A549 (cell line): Measurements from ENCODE around the gene ZNF346. TPM values are rescaled to one million over a fixed set of nuclear protein-coding genes. Genes with fewer than 3 reads are reported as not detected.
A peak's percentile ranks its signal among the peaks of the same experiment; 100 is the strongest.

ENCODE experiments used
- ATAC-seq, 2 experiments: fragments of 200-7000 bp in 1 of 2; fragments of >200 bp in 1 of 2; cut with Nextera tagmentation in 1 of 2; cut with Tn5 transposase in 1 of 2; 3 replicates each; pipeline versions ENCODE4 v1.8.0 to v1.9.1; 2018 to 2020; ENCODE audit warnings: mild to moderate bottlenecking in 1 of 2, moderate library complexity in 1 of 2
- CTCF ChIA-PET: fragments of 300-600 bp; sonication (Branson Sonifier 250); formaldehyde crosslinking; extraction: SDS; loops from one replicate; lab custom pipeline; 2021; ENCODE audit warnings: antibody characterized with exemption, inconsistent platforms; lab: Yijun Ruan, JAX
- POLR2A ChIA-PET: fragments of 350-600 bp; formaldehyde crosslinking; extraction: SDS; loops from one replicate; lab custom pipeline; 2021; ENCODE audit warnings: antibody characterized with exemption, inconsistent platforms; lab: Yijun Ruan, JAX
- DNase-seq, 2 experiments: peaks; one replicate each; pipeline versions ENCODE4 v3.0.0 to v3.0.0-alpha.2; 2011 to 2016; ENCODE audit warnings: low read depth in 1 of 2, low spot score in 1 of 2
- FAIRE-seq: peaks from 2 replicates; lab custom pipeline; 2011; peaks lifted over from hg19 to GRCh38; lab: Jason Lieb, UNC
- H3K27ac ChIP-seq, 2 experiments: fragments of >200 bp; sonication (Bioruptor Twin); formaldehyde crosslinking; 3 replicates each; pipeline ENCODE4 v1.5.1; 2016 to 2017
- H3K4me1 ChIP-seq: fragments of >200 bp; sonication (Bioruptor Twin); formaldehyde crosslinking; 3 replicates; pipeline ENCODE4 v1.6.1; 2016
- H3K4me2 ChIP-seq: fragments of >200 bp; sonication (Bioruptor Twin); formaldehyde crosslinking; 3 replicates; pipeline ENCODE4 v1.6.1; 2016
- H3K4me3 ChIP-seq: fragments of >200 bp; sonication (Bioruptor Twin); formaldehyde crosslinking; 3 replicates; pipeline ENCODE4 v1.5.1; 2016
- H3K9me3 ChIP-seq: fragments of >200 bp; sonication (Bioruptor Twin); formaldehyde crosslinking; 3 replicates; pipeline ENCODE4 v1.6.1; 2016
- ATOH8 ChIP-seq: fragments of 250-450 bp; sonication (Bioruptor Pico); IDR thresholded peaks from 2 replicates; pipeline ENCODE4 v1.5.0; 2020; ENCODE audit warnings: low read depth, mild to moderate bottlenecking, moderate library complexity
- BCL3 ChIP-seq: fragments of >200 bp; sonication (Bioruptor Twin); formaldehyde crosslinking; IDR thresholded peaks from 3 replicates; pipeline ENCODE4 v1.6.1; 2016
- BHLHE40 ChIP-seq: IDR thresholded peaks from 2 replicates; pipeline ENCODE4 v1.6.1; 2012; ENCODE audit warnings: low read depth, low read length, inconsistent platforms
- CHD2 ChIP-seq: fragments of 150-350 bp; IDR thresholded peaks from 2 replicates; pipeline ENCODE4 v1.6.1; 2014; ENCODE audit warnings: low read length; ENCODE audit not compliant: partially characterized antibody
- CTCF ChIP-seq: fragments of >200 bp; sonication (Bioruptor Twin); formaldehyde crosslinking; IDR thresholded peaks from 3 replicates; pipeline ENCODE4 v1.5.1; 2016
- E2F6 ChIP-seq: IDR thresholded peaks from 2 replicates; pipeline ENCODE4 v1.6.1; 2012; ENCODE audit warnings: low read depth, borderline replicate concordance
- ESRRA ChIP-seq: fragments of 150-350 bp; IDR thresholded peaks from 2 replicates; pipeline ENCODE4 v1.6.1; 2014; ENCODE audit warnings: mild to moderate bottlenecking, low read length, borderline replicate concordance
- FOSB ChIP-seq: fragments of 250-450 bp; sonication (Bioruptor Pico); IDR thresholded peaks from 2 replicates; pipeline ENCODE4 v1.5.0; 2020; ENCODE audit warnings: mild to moderate bottlenecking, moderate library complexity
- HEYL ChIP-seq: fragments of 250-450 bp; sonication (Bioruptor Pico); IDR thresholded peaks from 2 replicates; pipeline ENCODE4 v1.8.0; 2021; ENCODE audit warnings: mild to moderate bottlenecking, moderate library complexity
- HMGXB4 ChIP-seq: fragments of 250-450 bp; sonication (Bioruptor Pico); IDR thresholded peaks from 2 replicates; pipeline ENCODE4 v1.5.0; 2021; ENCODE audit warnings: mild to moderate bottlenecking, moderate library complexity, borderline replicate concordance
- HOXB5 ChIP-seq: fragments of 250-450 bp; sonication (Bioruptor Pico); IDR thresholded peaks from 2 replicates; pipeline ENCODE4 v1.5.0; 2020; ENCODE audit warnings: mild to moderate bottlenecking, moderate library complexity
- JUN ChIP-seq, 2 experiments: fragments of >200 bp; sonication (Bioruptor Twin); formaldehyde crosslinking; IDR thresholded peaks; 2 replicates in 1 of 2; 3 replicates in 1 of 2; pipeline ENCODE4 v1.6.1; 2016 to 2017
- KDM5A ChIP-seq: fragments of 200-600 bp; sonication (generic); IDR thresholded peaks from 2 replicates; pipeline ENCODE4 v1.6.1; 2016; ENCODE audit warnings: antibody characterized with exemption, mild to moderate bottlenecking
- MAFK ChIP-seq: fragments of 450-650 bp; IDR thresholded peaks from 2 replicates; pipeline ENCODE4 v1.6.1; 2014; ENCODE audit not compliant: partially characterized antibody
- MAZ ChIP-seq: fragments of 150-350 bp; IDR thresholded peaks from 2 replicates; pipeline ENCODE4 v1.6.1; 2014; ENCODE audit warnings: antibody characterized with exemption, low read depth, low read length, borderline replicate concordance
- MYC ChIP-seq: IDR thresholded peaks from 2 replicates; pipeline ENCODE4 v1.6.1; 2012; ENCODE audit warnings: mild to moderate bottlenecking, inconsistent platforms, low read length, improper control_type of control experiment, borderline replicate concordance
- PBX3 ChIP-seq: IDR thresholded peaks from 2 replicates; pipeline ENCODE4 v1.6.1; 2012
- RAD21 ChIP-seq, 2 experiments: fragments of >200 bp in 1 of 2; sonication (Bioruptor Twin) in 1 of 2; formaldehyde crosslinking in 1 of 2; IDR thresholded peaks in 1 of 2; conservative IDR thresholded peaks in 1 of 2; 2 replicates in 1 of 2; 3 replicates in 1 of 2; pipeline ENCODE4 v1.6.1; 2012 to 2018; ENCODE audit warnings: inconsistent platforms in 1 of 2
- RARB ChIP-seq: fragments of 250-450 bp; sonication (Bioruptor Pico); IDR thresholded peaks from 2 replicates; pipeline ENCODE4 v1.8.0; 2021; ENCODE audit warnings: mild to moderate bottlenecking, moderate library complexity
- RCOR1 ChIP-seq: fragments of 150-350 bp; IDR thresholded peaks from 2 replicates; pipeline ENCODE4 v1.6.1; 2014; ENCODE audit warnings: antibody characterized with exemption, low read length, low read depth
- RFX5 ChIP-seq: fragments of 450-650 bp; IDR thresholded peaks from 2 replicates; pipeline ENCODE4 v1.7.1; 2014; ENCODE audit warnings: antibody characterized with exemption, mild to moderate bottlenecking, moderate library complexity
- SREBF2 ChIP-seq: fragments of 450-650 bp; IDR thresholded peaks from 2 replicates; pipeline ENCODE4 v1.6.1; 2014; ENCODE audit warnings: mild to moderate bottlenecking, moderate library complexity
- ZC3H11A ChIP-seq: fragments of 450-650 bp; IDR thresholded peaks from 2 replicates; pipeline ENCODE4 v1.6.1; 2014; ENCODE audit warnings: antibody characterized with exemption, mild to moderate bottlenecking
- ZNF302 ChIP-seq: fragments of 250-450 bp; sonication (Bioruptor Pico); IDR thresholded peaks from 2 replicates; pipeline ENCODE4 v1.9.0; 2021; ENCODE audit warnings: inconsistent platforms, mild to moderate bottlenecking, moderate library complexity
- ZSCAN20 ChIP-seq: fragments of 250-450 bp; sonication (Bioruptor Pico); IDR thresholded peaks from 2 replicates; pipeline ENCODE4 v1.8.0; 2022; ENCODE audit warnings: mild to moderate bottlenecking, moderate library complexity
- WGBS: methylation state at CpG from one replicate; pipeline ENCODE4 v1.1.6; 2017; ENCODE audit errors: missing lambda C conversion rate; 5-methylcytosine and 5-hydroxymethylcytosine counted together
- polyA plus RNA-seq, 4 experiments: library from polyadenylated mRNA; depleted of rRNA in 3 of 4; stranded (reverse); fragments of >200 nt; fragmentation: RNase III in 1 of 4; extraction: RNeasy Plus Mini Kit Qiagen cat#74134 plus additional on column Dnase treatment in 1 of 4; gene quantifications; 2 replicates in 3 of 4; 3 replicates in 1 of 4; pipeline ENCODE4 v1.2.3, GENCODE V29; 2011 to 2017

Gene ZNF346
- polyA plus RNA-seq, 2 of the 4 experiments (the other 2 are of a cell fraction), result 13.5 to 14.1 TPM

GRCh38 chr5:177112589-177113220 lies 90.2 kb downstream of the ZNF346 start:
- DNase-seq, result no peak
- ChIA-PET POLR2A (no interaction called here), CTCF (interaction anchor here (0.6 to 7.5 kb wide), 68 partner anchors 8 to 1383 kb away, joined by 3 to 168 read pairs (median 5); partner anchors contain the start of genes F12, FGFR4, MXD3 and NSD1)
- Histone ChIP-seq H3K27ac (no peak overlapping the region), H3K4me3 (no peak overlapping the region), H3K9me3 (no peaks in the 10 kb centered on the region), H3K4me2 (no peak overlapping the region), H3K4me1 (peaks cover 4% of the 10 kb centered on the region; the same call in 1 of the 3 replicates)
- no peak for FAIRE-seq
- TF ChIP-seq ZC3H11A (no peak), SREBF2 (no peak), MAZ (no peak), PBX3 (no peak), HOXB5 (CRISPR knock-in tag) (no peak), ESRRA (no peak), ZSCAN20 (CRISPR knock-in tag) (no peak), MAFK (no peak)
- WGBS, result 45% methylated on average over 5 of the region's 5 CpGs
- ATAC-seq, result no peak

- Histone ChIP-seq H3K4me2 (no peak overlapping the region; the same call in 2 of the 3 replicates), H3K27ac (no peak overlapping the region), H3K9me3 (no peaks in the 10 kb centered on the region), H3K4me1 (peaks cover 4% of the 10 kb centered on the region; the same call in 1 of the 3 replicates), H3K4me3 (no peak overlapping the region)
- peak; percentile 74 to 94 for DNase-seq
- 11% methylated on average over 14 of the region's 14 CpGs for WGBS
- POLR2A ChIA-PET, result interaction anchor here (0.5 to 1.3 kb wide), 2 partner anchors 19 to 312 kb away, joined by 3 to 8 read pairs; no protein-coding TSS in a partner anchor
- FAIRE-seq, result peak; percentile 63
- CTCF ChIA-PET, result interaction anchor here (0.5 to 7.5 kb wide), 83 partner anchors 8 to 572 kb away, joined by 3 to 168 read pairs (median 5); partner anchors contain the start of genes F12, FGFR4, MXD3 and NSD1
- peak; percentile 75 for ATAC-seq
- TF ChIP-seq PBX3 (no peak), HMGXB4 (CRISPR knock-in tag) (no peak), ATOH8 (CRISPR knock-in tag) (no peak), RFX5 (no peak), MYC (no peak), E2F6 (no peak), HEYL (no peak), BHLHE40 (no peak), BCL3 (no peak), CTCF (peak; percentile 97), RARB (no peak), RCOR1 (no peak), RAD21 (conservative IDR thresholded peaks at IDR 0.05 in 1 of 2, IDR thresholded peaks at IDR 0.05 in 1 of 2) (peak; percentile 95 to 99), JUN (IDR thresholded peaks at IDR 0.05) (no peak), CHD2 (no peak), KDM5A (no peak), ZNF302 (CRISPR knock-in tag) (no peak), SREBF2 (no peak), FOSB (CRISPR knock-in tag) (no peak)
These were observed 91.3 kb downstream of the ZNF346 start for GRCh38 chr5:177113566-177114424.
